Muscle of leg (tissue), 11 donors: ENCODE data around the gene BCAR3. TPM values are rescaled to one million over a fixed set of nuclear protein-coding genes. Genes with fewer than 3 reads are reported as not detected.

Experiments used
- DNase-seq: peaks from one replicate; pipeline ENCODE4 v3.0.0; 2013
- H3K27ac ChIP-seq: one replicate; pipeline ENCODE4 v1.5.1; 2013; ENCODE audit warnings: mild to moderate bottlenecking, low read length, control low read depth
- H3K27me3 ChIP-seq: one replicate; pipeline ENCODE4 v1.6.1; 2013; ENCODE audit warnings: low read length; ENCODE audit not compliant: control insufficient read depth, insufficient read depth
- H3K36me3 ChIP-seq: one replicate; pipeline ENCODE4 v1.6.1; 2013; ENCODE audit warnings: low read length; ENCODE audit not compliant: control insufficient read depth, insufficient read depth
- H3K4me1 ChIP-seq: one replicate; pipeline ENCODE4 v1.6.1; 2013; ENCODE audit warnings: low read length; ENCODE audit not compliant: control insufficient read depth, insufficient read depth
- H3K4me3 ChIP-seq: one replicate; pipeline ENCODE4 v1.5.1; 2013; ENCODE audit warnings: low read length, control low read depth
- H3K9me3 ChIP-seq: replicated peaks from 2 replicates; pipeline ENCODE4 v1.6.1; 2013; ENCODE audit warnings: low read depth, low read length; ENCODE audit not compliant: control insufficient read depth
- WGBS: methylation state at CpG from one replicate; pipeline ENCODE4 v1.1.5; 2013; ENCODE audit warnings: missing lambda C conversion rate; ENCODE audit not compliant: insufficient coverage; 5-methylcytosine and 5-hydroxymethylcytosine counted together
- polyA plus RNA-seq, 8 donors: library from polyadenylated mRNA; unstranded; fragments of 120-200 nt; gene quantifications; one replicate each; pipeline versions ENCODE4 v1.2.1 to v1.2.3, GENCODE V29; 2013; ENCODE audit warnings: inconsistent platforms in 1 of 8, low replicate concordance in 1 of 8; ENCODE audit not compliant: insufficient read length in 8 of 8, insufficient read depth in 1 of 8
- total RNA-seq: library from RNA; stranded (reverse); fragments of 120-200 nt; gene quantifications from one replicate; pipeline ENCODE4 v1.2.4, GENCODE V29; 2013

BCAR3 gene
- total and polyA plus RNA-seq, 9 donors = 15.3 to 19.0 (median 16.4) TPM

DNA sequence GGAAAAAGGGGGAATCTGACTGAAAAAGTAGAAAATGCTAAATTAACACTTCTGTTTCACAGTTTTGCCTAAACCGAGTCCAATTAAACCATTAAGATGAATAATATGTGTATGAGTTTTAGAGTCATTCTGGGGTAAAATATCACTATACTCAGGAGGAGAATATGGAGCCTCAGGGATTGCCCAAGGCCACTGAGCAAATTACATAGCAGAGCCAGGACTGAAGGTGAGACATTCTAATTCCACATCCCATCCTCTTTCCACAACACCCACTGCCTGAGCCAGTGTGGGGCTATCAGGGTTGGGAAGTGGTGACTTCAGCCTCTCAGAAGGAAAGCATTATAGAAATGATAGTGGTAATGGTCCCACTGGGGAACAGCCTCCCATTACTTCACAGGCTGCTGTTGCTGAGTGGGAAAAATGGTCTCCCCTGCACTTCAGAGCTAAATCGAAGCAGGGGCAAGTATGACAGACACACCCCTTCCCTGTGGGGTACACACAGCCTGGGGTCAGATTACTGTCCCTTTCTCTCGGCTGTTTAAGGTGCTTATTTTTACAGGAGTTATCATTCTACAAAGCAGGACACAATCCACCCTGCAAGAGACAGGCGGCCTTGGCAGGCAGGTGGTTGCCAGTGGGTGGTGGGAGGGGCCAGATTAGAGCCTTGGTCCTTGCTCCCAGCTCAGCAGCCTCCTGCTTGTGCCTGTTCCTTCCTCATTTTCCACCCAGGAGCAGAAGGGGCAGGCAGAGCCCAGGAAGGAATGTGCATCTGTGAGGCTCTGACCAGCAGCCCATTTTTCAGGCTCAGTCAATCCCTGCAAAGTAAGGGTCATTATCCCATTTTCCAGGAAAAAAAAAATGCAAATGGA is 9.5 kb upstream of the BCAR3 start:
- no peaks in the 10 kb centered on the region for H3K9me3 ChIP-seq
- H3K27me3 ChIP-seq = no peaks in the 10 kb centered on the region
- H3K4me1 ChIP-seq = peaks cover 21% of the 10 kb centered on the region
- H3K4me3 ChIP-seq = no peak overlapping the region
- no peak overlapping the region for H3K27ac ChIP-seq
- no peaks in the 10 kb centered on the region for H3K36me3 ChIP-seq
- 30% methylated on average over 2 of the region's 4 CpGs for WGBS
- DNase-seq = no peak

- no peaks in the 10 kb centered on the region for H3K36me3 ChIP-seq
- H3K4me3 ChIP-seq = no peak overlapping the region
- no peaks in the 10 kb centered on the region for H3K27me3 ChIP-seq
- no peak overlapping the region for H3K27ac ChIP-seq
- H3K9me3 ChIP-seq = no peaks in the 10 kb centered on the region
- peaks cover 21% of the 10 kb centered on the region for H3K4me1 ChIP-seq
- no peak for DNase-seq
Measured at GRCh38 chr1:93690341-93690740, 8.7 kb upstream of the BCAR3 start.

DNA sequence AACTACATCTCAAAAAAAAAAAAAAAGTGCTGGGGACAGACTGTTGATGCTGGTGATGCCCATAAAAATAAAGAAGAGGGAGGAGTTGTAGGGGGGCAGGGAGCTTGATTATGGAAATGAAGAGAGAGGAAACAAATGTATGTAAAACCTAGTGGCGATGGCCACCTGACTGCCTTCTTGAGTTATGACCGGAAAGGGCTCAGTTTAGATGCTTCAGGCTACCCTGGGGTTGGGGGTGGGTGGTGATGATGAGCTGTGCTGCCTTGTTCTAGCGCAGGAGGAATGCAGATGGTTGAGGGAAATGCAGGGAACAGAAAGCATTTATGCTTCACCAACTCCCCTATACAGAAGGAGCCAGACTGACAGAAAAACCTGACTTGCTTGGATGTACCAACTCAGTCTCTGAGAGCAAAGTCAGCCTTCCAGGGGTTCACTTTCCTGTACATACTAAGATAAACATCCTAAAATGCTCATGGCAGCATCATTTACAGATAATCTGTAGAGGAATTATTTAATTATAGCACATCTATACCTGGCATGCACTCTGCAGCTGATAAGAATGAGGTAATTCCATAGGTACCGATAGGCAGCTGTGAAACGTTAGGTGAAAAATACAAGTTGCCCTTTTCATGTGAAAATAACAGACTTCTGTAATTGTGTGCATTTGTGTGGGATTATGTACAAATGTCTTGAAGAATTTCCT is 8.0 kb upstream of the BCAR3 start:
- Histone ChIP-seq H3K9me3 (no peaks in the 10 kb centered on the region), H3K27me3 (no peaks in the 10 kb centered on the region), H3K4me3 (no peak overlapping the region), H3K27ac (no peak overlapping the region), H3K36me3 (no peaks in the 10 kb centered on the region), H3K4me1 (peaks cover 19% of the 10 kb centered on the region)
- 87% methylated on average over 4 of the region's 5 CpGs for WGBS
- no peak for DNase-seq

DNA sequence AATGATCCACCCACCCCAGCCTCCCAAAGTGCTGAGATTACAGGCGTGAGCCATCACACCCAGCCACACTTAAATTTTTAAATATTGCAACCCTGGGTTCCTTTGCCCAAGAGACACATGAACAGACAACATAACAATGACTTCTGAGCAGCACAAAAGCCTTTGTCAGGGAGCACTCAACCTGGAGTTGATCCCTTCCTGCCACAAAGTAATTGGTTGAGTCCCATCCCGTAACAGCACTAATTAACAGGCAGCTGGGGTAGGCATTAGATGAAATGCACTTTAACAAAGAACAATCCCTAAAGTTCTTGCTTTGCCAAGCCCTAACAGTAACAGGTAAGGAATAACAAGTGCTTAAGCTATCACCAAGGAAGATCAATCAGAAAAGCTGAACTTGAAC is 5.9 kb upstream of the BCAR3 start:
- no peak for DNase-seq
- 82% methylated on average over 1 of the region's 2 CpGs for WGBS
- Histone ChIP-seq H3K9me3 (no peaks in the 10 kb centered on the region), H3K4me3 (no peak overlapping the region), H3K4me1 (peaks cover 10% of the 10 kb centered on the region), H3K27ac (no peak overlapping the region), H3K36me3 (no peaks in the 10 kb centered on the region), H3K27me3 (no peaks in the 10 kb centered on the region)

- Histone ChIP-seq H3K9me3 (no peaks in the 10 kb centered on the region), H3K4me3 (no peak overlapping the region), H3K27me3 (no peaks in the 10 kb centered on the region), H3K27ac (no peak overlapping the region), H3K4me1 (peaks cover 8% of the 10 kb centered on the region), H3K36me3 (no peaks in the 10 kb centered on the region)
- no CpG with 5 or more reads among the region's 3 CpGs for WGBS
- DNase-seq = no peak
Measured at GRCh38 chr1:93686504-93687250, 5.0 kb upstream of the BCAR3 start.

DNA sequence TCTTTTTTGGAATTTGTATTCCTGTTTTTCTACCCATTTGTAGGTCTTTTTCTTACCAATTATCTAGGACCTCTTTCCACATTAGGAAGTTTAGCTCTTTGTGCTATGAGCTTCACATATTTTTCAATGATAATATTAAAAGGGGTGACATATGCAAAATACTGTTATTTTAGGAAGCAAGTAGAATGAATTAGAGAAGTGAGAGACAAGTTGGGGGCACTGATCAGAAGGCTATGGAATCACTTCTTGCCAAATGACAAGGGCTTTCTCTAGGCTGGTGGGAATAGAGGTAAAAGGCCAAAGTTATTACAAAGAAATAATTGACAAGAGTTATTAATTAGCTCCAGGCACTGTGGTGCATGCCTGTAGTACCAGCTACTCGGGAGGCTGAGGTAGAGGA is 4.3 kb upstream of the BCAR3 start:
- Histone ChIP-seq H3K27me3 (no peaks in the 10 kb centered on the region), H3K9me3 (no peaks in the 10 kb centered on the region), H3K36me3 (no peaks in the 10 kb centered on the region), H3K4me1 (peaks cover 4% of the 10 kb centered on the region), H3K4me3 (no peak overlapping the region), H3K27ac (no peak overlapping the region)
- DNase-seq = no peak
- 71% methylated on average over 1 of the region's 1 CpG for WGBS

DNA sequence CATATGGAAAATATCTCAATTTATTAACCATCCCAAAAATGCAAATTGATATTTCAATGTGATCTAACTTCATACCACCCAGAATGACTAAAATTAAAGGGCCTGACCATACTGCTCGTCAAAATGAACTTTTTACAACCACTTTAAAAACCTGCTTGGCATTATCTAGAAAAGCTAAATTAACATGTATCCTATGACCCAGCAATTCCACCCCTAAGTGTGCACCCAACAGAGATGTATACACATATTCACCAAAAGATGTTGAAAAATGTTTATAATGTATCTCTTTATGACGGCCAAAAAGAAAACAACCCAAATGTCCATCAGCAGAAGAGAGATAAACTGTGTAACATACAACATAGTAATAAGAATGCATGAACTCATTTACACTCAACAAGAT is 1.6 kb upstream of the BCAR3 start:
- no CpG with 5 or more reads among the region's 2 CpGs for WGBS
- Histone ChIP-seq H3K4me3 (no peak overlapping the region), H3K27me3 (no peaks in the 10 kb centered on the region), H3K4me1 (peaks cover 19% of the 10 kb centered on the region), H3K36me3 (no peaks in the 10 kb centered on the region), H3K27ac (no peak overlapping the region), H3K9me3 (no peaks in the 10 kb centered on the region)
- no peak for DNase-seq

- Histone ChIP-seq H3K4me3 (peak overlapping the region; percentile 64), H3K36me3 (peaks cover 3% of the 10 kb centered on the region), H3K27ac (peak overlapping the region; percentile 69), H3K4me1 (peaks cover 24% of the 10 kb centered on the region), H3K27me3 (no peaks in the 10 kb centered on the region), H3K9me3 (no peaks in the 10 kb centered on the region)
- no peak for DNase-seq
- WGBS = 0% methylated on average over 6 of the region's 12 CpGs
Measured at GRCh38 chr1:93681989-93682412, 364 bp upstream of the BCAR3 start.

- no peaks in the 10 kb centered on the region for H3K27me3 ChIP-seq
- H3K4me3 ChIP-seq = peak overlapping the region; percentile 80
- peak; percentile 91 for DNase-seq
- 3% methylated on average over 8 of the region's 29 CpGs for WGBS
- no peaks in the 10 kb centered on the region for H3K9me3 ChIP-seq
- H3K4me1 ChIP-seq = peaks cover 35% of the 10 kb centered on the region
- H3K36me3 ChIP-seq = peaks cover 3% of the 10 kb centered on the region
- H3K27ac ChIP-seq = peak overlapping the region; percentile 81
Measured at GRCh38 chr1:93680420-93681100, 1.1 kb downstream of the BCAR3 start.

DNA sequence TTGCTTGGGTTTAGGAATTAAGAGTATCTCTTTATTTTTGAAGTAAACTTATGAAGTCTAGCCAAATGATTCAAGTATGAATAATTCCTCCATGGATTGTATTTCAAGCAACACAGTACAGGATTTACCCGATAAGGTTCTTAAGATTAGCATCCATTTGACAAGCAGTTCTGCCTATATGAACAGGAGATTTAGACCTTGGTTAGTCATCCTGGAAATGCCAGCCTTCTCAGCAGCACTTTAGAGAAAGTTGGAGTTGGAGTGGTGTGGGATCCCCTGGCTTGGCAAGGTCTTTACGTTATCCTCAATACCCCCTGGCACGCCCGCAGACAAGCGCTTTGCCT is 1.6 kb downstream of the BCAR3 start:
- no peak for DNase-seq
- H3K36me3 ChIP-seq = peaks cover 3% of the 10 kb centered on the region
- H3K4me1 ChIP-seq = peaks cover 39% of the 10 kb centered on the region
- peak overlapping the region; percentile 80 for H3K4me3 ChIP-seq
- no peaks in the 10 kb centered on the region for H3K27me3 ChIP-seq
- peak overlapping the region; percentile 81 for H3K27ac ChIP-seq
- WGBS = 40% methylated on average over 1 of the region's 5 CpGs
- H3K9me3 ChIP-seq = no peaks in the 10 kb centered on the region
